Measurements from ENCODE around the gene CTDP1. TPM values are rescaled to one million over a fixed set of nuclear protein-coding genes. Genes with fewer than 3 reads are reported as not detected.

The CTDP1 gene
- total and polyA plus RNA-seq, 9 of the 15 experiments (the other 6 are each of a cell fraction or from before 2014, with no cell fraction given), result 0.07 to 19.2 (median 4.0) TPM

DNA sequence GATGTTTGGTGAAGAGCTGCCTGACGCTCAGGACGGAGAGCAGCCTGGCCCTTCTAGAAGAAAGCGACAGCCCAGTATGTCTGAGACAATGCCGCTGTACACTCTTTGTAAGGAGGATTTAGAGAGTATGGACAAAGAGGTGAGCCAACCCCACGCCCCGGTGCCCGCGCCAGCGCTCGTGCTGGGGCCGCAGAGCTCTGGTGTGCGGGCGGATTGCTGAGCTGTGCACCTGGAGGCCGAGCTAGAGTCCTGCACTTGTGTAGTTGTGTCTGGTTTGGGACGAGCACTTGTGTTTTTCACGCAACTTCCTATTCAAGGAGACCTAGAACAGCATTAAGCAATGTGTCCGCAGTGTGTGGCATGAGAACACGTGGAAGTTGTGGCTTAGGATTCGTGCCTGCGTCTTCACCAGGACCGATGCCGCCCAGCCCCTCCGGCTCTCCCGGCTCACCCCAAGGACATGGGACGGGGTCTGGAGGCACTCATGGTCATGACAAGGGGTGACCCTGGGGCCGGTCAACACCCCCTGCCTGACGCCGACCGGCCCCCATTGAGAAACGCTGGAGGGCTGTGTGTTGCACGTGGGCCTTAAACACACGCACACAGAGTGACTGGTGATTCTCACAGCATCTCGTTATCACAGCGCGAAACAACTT lies 49.5 kb downstream of the CTDP1 start:
- no peak for DNase-seq (ENCODE audit: extremely low read depth in 1 of 4, low spot score in 3 of 4)
- no TSS peak for BruUV-seq (replicated peaks)

More for the DNA sequence above, 49.5 kb downstream of the CTDP1 start:
- ChIA-PET POLR2A (no interaction called here), CTCF (ENCODE audit: low intra/inter-chr PET ratio) (no interaction called here)
- peaks cover 47% of the 10 kb centered on the region; the same call in 2 of the 3 replicates for H3K36me3 ChIP-seq (ENCODE audit: control insufficient read depth, insufficient read depth, low read length)
- H2AFZ ChIP-seq (ENCODE audit: low read depth, low read length), result no peak overlapping the region
- no peak for FAIRE-seq
- H3K9ac ChIP-seq (ENCODE audit: insufficient read depth in 1 of 2, low read depth in 2 of 2, low read length in 2 of 2), result no peak overlapping the region
- H3K4me2 ChIP-seq (ENCODE audit: insufficient read depth, low read length), result no peak overlapping the region
- no peaks in the 10 kb centered on the region for H3K9me1 ChIP-seq (ENCODE audit: control insufficient read depth, insufficient read depth, low read length)
- ATAC-seq, result no peak
- TF ChIP-seq AFF4 (CRISPR knock-in tag; IDR thresholded peaks at IDR 0.05), result no peak
- no peak for TF ChIP-seq ELF4 (CRISPR knock-in tag; IDR thresholded peaks at IDR 0.05)
- TF ChIP-seq ARHGAP35 (IDR thresholded peaks at IDR 0.05; ENCODE audit: partially characterized antibody), result no peak
- no peak for TF ChIP-seq NR4A1 (CRISPR knock-in tag; IDR thresholded peaks at IDR 0.05)
- TF ChIP-seq NR4A1 (tag; IDR thresholded peaks at IDR 0.05), result no peak
- no peak for TF ChIP-seq FOXA3 (CRISPR knock-in tag; conservative IDR thresholded peaks at IDR 0.05 in 1 of 2, IDR thresholded peaks at IDR 0.05 in 1 of 2)
- TF ChIP-seq, protein P1, sequence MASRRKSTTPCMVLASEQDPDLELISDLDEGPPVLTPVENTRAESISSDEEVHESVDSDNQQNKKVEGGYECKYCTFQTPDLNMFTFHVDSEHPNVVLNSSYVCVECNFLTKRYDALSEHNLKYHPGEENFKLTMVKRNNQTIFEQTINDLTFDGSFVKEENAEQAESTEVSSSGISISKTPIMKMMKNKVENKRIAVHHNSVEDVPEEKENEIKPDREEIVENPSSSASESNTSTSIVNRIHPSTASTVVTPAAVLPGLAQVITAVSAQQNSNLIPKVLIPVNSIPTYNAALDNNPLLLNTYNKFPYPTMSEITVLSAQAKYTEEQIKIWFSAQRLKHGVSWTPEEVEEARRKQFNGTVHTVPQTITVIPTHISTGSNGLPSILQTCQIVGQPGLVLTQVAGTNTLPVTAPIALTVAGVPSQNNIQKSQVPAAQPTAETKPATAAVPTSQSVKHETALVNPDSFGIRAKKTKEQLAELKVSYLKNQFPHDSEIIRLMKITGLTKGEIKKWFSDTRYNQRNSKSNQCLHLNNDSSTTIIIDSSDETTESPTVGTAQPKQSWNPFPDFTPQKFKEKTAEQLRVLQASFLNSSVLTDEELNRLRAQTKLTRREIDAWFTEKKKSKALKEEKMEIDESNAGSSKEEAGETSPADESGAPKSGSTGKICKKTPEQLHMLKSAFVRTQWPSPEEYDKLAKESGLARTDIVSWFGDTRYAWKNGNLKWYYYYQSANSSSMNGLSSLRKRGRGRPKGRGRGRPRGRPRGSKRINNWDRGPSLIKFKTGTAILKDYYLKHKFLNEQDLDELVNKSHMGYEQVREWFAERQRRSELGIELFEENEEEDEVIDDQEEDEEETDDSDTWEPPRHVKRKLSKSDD (conservative IDR thresholded peaks at IDR 0.05; ENCODE audit: low read length), result no peak
- no peak for TF ChIP-seq ZNF766 (CRISPR knock-in tag; conservative IDR thresholded peaks at IDR 0.05)
- no peak for TF ChIP-seq KAT2B (IDR thresholded peaks at IDR 0.05; ENCODE audit: low read depth, low read length)
- TF ChIP-seq DNMT1 (IDR thresholded peaks at IDR 0.05), result no peak
- TF ChIP-seq THRAP3 (IDR thresholded peaks at IDR 0.05; ENCODE audit: borderline replicate concordance), result no peak
- TF ChIP-seq SP2 (IDR thresholded peaks at IDR 0.05; ENCODE audit: extremely low read depth, low read depth, low read length, poor library complexity, severe bottlenecking), result no peak
- no peak for TF ChIP-seq SNRNP70 (optimal IDR thresholded peaks at IDR 0.05; ENCODE audit: low read depth, low read length)
- TF ChIP-seq, protein P2, sequence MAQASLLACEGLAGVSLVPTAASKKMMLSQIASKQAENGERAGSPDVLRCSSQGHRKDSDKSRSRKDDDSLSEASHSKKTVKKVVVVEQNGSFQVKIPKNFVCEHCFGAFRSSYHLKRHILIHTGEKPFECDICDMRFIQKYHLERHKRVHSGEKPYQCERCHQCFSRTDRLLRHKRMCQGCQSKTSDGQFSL (CRISPR knock-in tag; IDR thresholded peaks at IDR 0.05), result no peak
- TF ChIP-seq, protein P2 (tag; IDR thresholded peaks at IDR 0.05), result no peak
- no peaks in the 10 kb centered on the region for H3K4me1 ChIP-seq (replicated peaks in 1 of 2; ENCODE audit: control insufficient read depth in 2 of 2, insufficient read depth in 2 of 2, low read length in 2 of 2)
- H4K20me1 ChIP-seq (replicated peaks; ENCODE audit: control insufficient read depth, insufficient read depth, low read length), result no peaks in the 10 kb centered on the region
- no peak overlapping the region for H3K4me3 ChIP-seq
- in situ Hi-C loops (cut with MboI), result no loop called here
- intact Hi-C loops (cut with micrococcal nuclease), result no loop called here
- H3K27me3 ChIP-seq (ENCODE audit: control insufficient read depth in 2 of 2, insufficient read depth in 2 of 2, low read length in 2 of 2), result no peaks in the 10 kb centered on the region
- no peak overlapping the region for H3K27ac ChIP-seq (ENCODE audit: extremely low read depth, low read depth, low read length)
- H3K9me3 ChIP-seq (replicated peaks; ENCODE audit: control insufficient read depth, insufficient read depth, low read depth, low read length), result peaks cover 9% of the 10 kb centered on the region
- no peaks in the 10 kb centered on the region for H3K79me2 ChIP-seq (ENCODE audit: control insufficient read depth, insufficient read depth, low read length)
- WGBS (ENCODE audit: insufficient coverage, low coverage, missing lambda C conversion rate), result 99% methylated on average over 14 of the region's 35 CpGs
